Measurements from ENCODE around the gene TANGO6.
A peak's percentile ranks its signal among the peaks of the same experiment; 100 is the strongest.
"Not testable (repeated sequence)": the region's sequence is repeated elsewhere in the genome, so short reads cannot be mapped to it uniquely, and the experiment has no call there.

The TANGO6 gene

GRCh38 chr16:68843482-68844210 lies at the start of gene TANGO6:
Gene TANGO6, plus strand, starts transcription at chr16:68843531. Its CDS starts 87 bp downstream, at chr16:68843618.
- DNase-seq (ENCODE audit: low read depth in 4 of 4, low spot score in 1 of 4) = peak; percentile 77 to 92 (median 89)

GRCh38 chr16:68798398-68798797 lies 44.9 kb upstream of the TANGO6 start:
- DNase-seq (ENCODE audit: low read depth in 4 of 4, low spot score in 1 of 4) = no peak

- peak in 3 of 4 experiments; percentile 5 to 21 (median 10) for DNase-seq (ENCODE audit: low read depth in 4 of 4, low spot score in 1 of 4)
Measured at GRCh38 chr16:68800257-68800875, 43.0 kb upstream of the TANGO6 start.

GRCh38 chr16:68802190-68802589 lies 41.1 kb upstream of the TANGO6 start:
- DNase-seq (ENCODE audit: low read depth in 4 of 4, low spot score in 1 of 4) = no peak

GRCh38 chr16:68806422-68806821 lies 36.9 kb upstream of the TANGO6 start:
- DNase-seq (ENCODE audit: low read depth in 4 of 4, low spot score in 1 of 4) = no peak

- no peak for DNase-seq (ENCODE audit: low read depth in 4 of 4, low spot score in 1 of 4)
Measured at GRCh38 chr16:68806981-68807380, 36.4 kb upstream of the TANGO6 start.

GRCh38 chr16:68814516-68814915 lies 28.8 kb upstream of the TANGO6 start:
- DNase-seq (ENCODE audit: low read depth in 4 of 4, low spot score in 1 of 4) = no peak

GRCh38 chr16:68823401-68824135 lies 19.8 kb upstream of the TANGO6 start:
- no peak for DNase-seq (ENCODE audit: low read depth in 4 of 4, low spot score in 1 of 4)

- no peak for DNase-seq (ENCODE audit: low read depth in 4 of 4, low spot score in 1 of 4)
Measured at GRCh38 chr16:68825427-68825826, 17.9 kb upstream of the TANGO6 start.

GRCh38 chr16:68826652-68827051 lies 16.7 kb upstream of the TANGO6 start:
- DNase-seq (ENCODE audit: low read depth in 4 of 4, low spot score in 1 of 4) = no peak

GRCh38 chr16:68833251-68833650 lies 10.1 kb upstream of the TANGO6 start:
- DNase-seq (ENCODE audit: low read depth in 4 of 4, low spot score in 1 of 4) = no peak

- no peak for DNase-seq (ENCODE audit: low read depth in 4 of 4, low spot score in 1 of 4)
Measured at GRCh38 chr16:68834550-68834949, 8.8 kb upstream of the TANGO6 start.

GRCh38 chr16:68835970-68836369 lies 7.4 kb upstream of the TANGO6 start:
- no peak for DNase-seq (ENCODE audit: low read depth in 4 of 4, low spot score in 1 of 4)

- no peak for DNase-seq (ENCODE audit: low read depth in 4 of 4, low spot score in 1 of 4)
Measured at GRCh38 chr16:68839831-68840230, 3.5 kb upstream of the TANGO6 start.

GRCh38 chr16:68842964-68843481 lies 308 bp upstream of the TANGO6 start:
- DNase-seq (ENCODE audit: low read depth in 4 of 4, low spot score in 1 of 4) = not testable (repeated sequence)

- no peak for DNase-seq (ENCODE audit: low read depth in 4 of 4, low spot score in 1 of 4)
Measured at GRCh38 chr16:68844211-68844564, 857 bp downstream of the TANGO6 start.

- no peak for DNase-seq (ENCODE audit: low read depth in 4 of 4, low spot score in 1 of 4)
Measured at GRCh38 chr16:68848786-68849185, 5.5 kb downstream of the TANGO6 start.

GRCh38 chr16:68850481-68850880 lies 7.2 kb downstream of the TANGO6 start:
- DNase-seq (ENCODE audit: low read depth in 4 of 4, low spot score in 1 of 4) = no peak

GRCh38 chr16:68851601-68852000 lies 8.3 kb downstream of the TANGO6 start:
- DNase-seq (ENCODE audit: low read depth in 4 of 4, low spot score in 1 of 4) = no peak

- DNase-seq (ENCODE audit: low read depth in 4 of 4, low spot score in 1 of 4) = no peak
Measured at GRCh38 chr16:68857479-68857878, 14.1 kb downstream of the TANGO6 start.

- DNase-seq (ENCODE audit: low read depth in 4 of 4, low spot score in 1 of 4) = no peak
Measured at GRCh38 chr16:68859828-68860227, 16.5 kb downstream of the TANGO6 start.
